Panc1 (cell line): ENCODE measurements around the gene GPC3. TPM values are rescaled to one million over a fixed set of nuclear protein-coding genes. Genes with fewer than 3 reads are reported as not detected.

Source experiments
- ATAC-seq: fragments of 200-7000 bp; cut with Tn5 transposase; 2 replicates; pipeline ENCODE4 v1.9.1; 2020; ENCODE audit warnings: mild to moderate bottlenecking, moderate library complexity
- BruUV-seq: library from RNA; stranded (reverse); fragments of 400-500 nt; replicated peaks from 2 replicates; lab custom pipeline; 2021; lab: Mats Ljungman, UMichigan
- CTCF ChIA-PET: fragments of 300-600 bp; sonication (Branson Sonifier 250); formaldehyde crosslinking; loops from one replicate; lab custom pipeline; 2022; ENCODE audit warnings: antibody characterized with exemption; lab: Charles Lee
- POLR2A ChIA-PET: fragments of 300-600 bp; sonication (Branson Sonifier 250); formaldehyde crosslinking; loops from one replicate; lab custom pipeline; 2022; ENCODE audit warnings: antibody characterized with exemption; lab: Charles Lee
- DNase-seq: peaks from one replicate; pipeline ENCODE4 v3.0.0-alpha.2; 2010; ENCODE audit warnings: low read depth, low spot score
- H3K27ac ChIP-seq: 2 replicates; pipeline ENCODE4 v1.5.1; 2011; ENCODE audit warnings: mild to moderate bottlenecking, low read length, inconsistent platforms
- H3K27me3 ChIP-seq: fragments of 200-500 bp; sonication (Bioruptor generic); 2 replicates; pipeline ENCODE4 v1.6.0; 2014; ENCODE audit warnings: low read length, inconsistent platforms; ENCODE audit not compliant: control insufficient read depth, insufficient read depth
- H3K36me3 ChIP-seq: fragments of 200-500 bp; sonication (Bioruptor generic); 2 replicates; pipeline ENCODE4 v1.5.1; 2014; ENCODE audit warnings: inconsistent platforms, mild to moderate bottlenecking, low read length, moderate library complexity; ENCODE audit not compliant: control insufficient read depth, insufficient read depth
- H3K4me1 ChIP-seq: 2 replicates; pipeline ENCODE4 v1.5.1; 2011; ENCODE audit warnings: inconsistent platforms, mild to moderate bottlenecking, low read length, moderate library complexity; ENCODE audit not compliant: control insufficient read depth, insufficient read depth
- H3K4me3 ChIP-seq, 2 experiments: 2 replicates each; pipeline ENCODE4 v1.5.1; 2011 to 2012; ENCODE audit warnings: low read depth in 2 of 2, low read length in 2 of 2, mild to moderate bottlenecking in 2 of 2, inconsistent platforms in 1 of 2, moderate library complexity in 1 of 2
- H3K9me3 ChIP-seq: fragments of 200-500 bp; sonication (Bioruptor generic); 2 replicates; pipeline ENCODE4 v1.5.1; 2014; ENCODE audit warnings: low read depth, mild to moderate bottlenecking, inconsistent platforms, low read length, moderate library complexity; ENCODE audit not compliant: control insufficient read depth, insufficient read depth
- CTCF ChIP-seq: fragments of 450-650 bp; IDR thresholded peaks from 2 replicates; pipeline ENCODE4 v1.5.1; 2017; ENCODE audit warnings: mild to moderate bottlenecking
- POLR2AphosphoS5 ChIP-seq: IDR thresholded peaks from 2 replicates; pipeline ENCODE4 v1.6.1; 2012; ENCODE audit warnings: mild to moderate bottlenecking, low read depth, low read length, moderate library complexity
- SIN3A ChIP-seq: IDR thresholded peaks from 2 replicates; pipeline ENCODE4 v1.6.1; 2012; ENCODE audit warnings: low read depth, mild to moderate bottlenecking, low read length, moderate library complexity, borderline replicate concordance; ENCODE audit not compliant: insufficient read depth
- TCF7L2 ChIP-seq: IDR thresholded peaks from 2 replicates; pipeline ENCODE4 v1.6.1; 2011; ENCODE audit warnings: mild to moderate bottlenecking, low read depth, low read length, inconsistent platforms
- in situ Hi-C: cut with HindIII; loops from 2 replicates; pipeline ENCODE4 v1.10.0; 2016; ENCODE audit warnings: low sequenced_read_pairs, low pct_unique_long_range_greater_than_20kb
- intact Hi-C: fragments of 100-400 bp; cut with micrococcal nuclease; formaldehyde crosslinking; loops from one replicate; pipeline ENCODE4 v1.10.0; 2022; ENCODE audit not compliant: unreplicated experiment
- total RNA-seq: library from RNA; stranded (reverse); gene quantifications from one replicate; pipeline ENCODE4 v1.2.1, GENCODE V29; 2021; ENCODE audit not compliant: unreplicated experiment
- TF ChIP-seq, protein P1 (sequence below), 2 experiments: IDR thresholded peaks; 2 replicates each; pipeline ENCODE4 v1.6.1; 2011 to 2012; ENCODE audit warnings: low read depth in 2 of 2, control low read depth in 1 of 2, low read length in 1 of 2, mild to moderate bottlenecking in 1 of 2, moderate library complexity in 1 of 2; ENCODE audit not compliant: insufficient read depth in 1 of 2

GPC3 gene
- total RNA-seq, 1 experiment from 2014 or later = 0.95 TPM

- Histone ChIP-seq H3K27me3 (no peaks in the 10 kb centered on the region; the same call in 1 of the 2 replicates), H3K9me3 (no peaks in the 10 kb centered on the region), H3K4me1 (no peaks in the 10 kb centered on the region), H3K36me3 (no peaks in the 10 kb centered on the region), H3K4me3 (no peak overlapping the region), H3K27ac (no peak overlapping the region)
- TF ChIP-seq CTCF (no peak), TCF7L2 (no peak), SIN3A (no peak), POLR2AphosphoS5 (no peak)
- TF ChIP-seq, protein P1, sequence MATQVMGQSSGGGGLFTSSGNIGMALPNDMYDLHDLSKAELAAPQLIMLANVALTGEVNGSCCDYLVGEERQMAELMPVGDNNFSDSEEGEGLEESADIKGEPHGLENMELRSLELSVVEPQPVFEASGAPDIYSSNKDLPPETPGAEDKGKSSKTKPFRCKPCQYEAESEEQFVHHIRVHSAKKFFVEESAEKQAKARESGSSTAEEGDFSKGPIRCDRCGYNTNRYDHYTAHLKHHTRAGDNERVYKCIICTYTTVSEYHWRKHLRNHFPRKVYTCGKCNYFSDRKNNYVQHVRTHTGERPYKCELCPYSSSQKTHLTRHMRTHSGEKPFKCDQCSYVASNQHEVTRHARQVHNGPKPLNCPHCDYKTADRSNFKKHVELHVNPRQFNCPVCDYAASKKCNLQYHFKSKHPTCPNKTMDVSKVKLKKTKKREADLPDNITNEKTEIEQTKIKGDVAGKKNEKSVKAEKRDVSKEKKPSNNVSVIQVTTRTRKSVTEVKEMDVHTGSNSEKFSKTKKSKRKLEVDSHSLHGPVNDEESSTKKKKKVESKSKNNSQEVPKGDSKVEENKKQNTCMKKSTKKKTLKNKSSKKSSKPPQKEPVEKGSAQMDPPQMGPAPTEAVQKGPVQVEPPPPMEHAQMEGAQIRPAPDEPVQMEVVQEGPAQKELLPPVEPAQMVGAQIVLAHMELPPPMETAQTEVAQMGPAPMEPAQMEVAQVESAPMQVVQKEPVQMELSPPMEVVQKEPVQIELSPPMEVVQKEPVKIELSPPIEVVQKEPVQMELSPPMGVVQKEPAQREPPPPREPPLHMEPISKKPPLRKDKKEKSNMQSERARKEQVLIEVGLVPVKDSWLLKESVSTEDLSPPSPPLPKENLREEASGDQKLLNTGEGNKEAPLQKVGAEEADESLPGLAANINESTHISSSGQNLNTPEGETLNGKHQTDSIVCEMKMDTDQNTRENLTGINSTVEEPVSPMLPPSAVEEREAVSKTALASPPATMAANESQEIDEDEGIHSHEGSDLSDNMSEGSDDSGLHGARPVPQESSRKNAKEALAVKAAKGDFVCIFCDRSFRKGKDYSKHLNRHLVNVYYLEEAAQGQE (IDR thresholded peaks at IDR 0.05; ENCODE audit: insufficient read depth in 1 of 2, low read depth in 2 of 2, low read length in 1 of 2) = no peak
- no TSS peak for BruUV-seq
- no peak for ATAC-seq
- no peak for DNase-seq
- ChIA-PET POLR2A (no interaction called here), CTCF (no interaction called here)
- in situ Hi-C loops (no loop called here), intact Hi-C loops (no loop called here)
Observed at GRCh38 chrX:133979641-133980230, 5.7 kb downstream of the GPC3 start.

DNA sequence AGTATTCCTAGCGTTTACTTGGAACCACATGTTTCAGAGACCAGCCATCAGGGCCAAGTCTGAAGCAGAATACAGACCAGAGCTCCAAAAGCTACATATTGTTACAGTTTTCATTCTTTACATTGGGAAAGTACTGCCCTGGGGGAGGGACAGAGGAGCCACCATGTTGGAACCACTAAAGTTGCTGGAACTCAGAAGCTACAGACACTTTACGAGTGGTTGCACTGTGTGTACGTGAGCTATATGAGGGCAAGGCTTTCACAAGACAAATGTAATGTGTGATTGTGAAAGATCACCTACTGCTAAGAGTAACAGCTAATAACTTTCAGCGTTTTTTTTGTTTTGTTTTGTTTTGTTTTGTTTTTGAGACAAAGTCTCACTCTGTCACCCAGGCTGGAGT lies 11.7 kb downstream of the GPC3 start:
- ATAC-seq = no peak
- TF ChIP-seq SIN3A = no peak
- TF ChIP-seq, protein P1 (IDR thresholded peaks at IDR 0.05; ENCODE audit: insufficient read depth in 1 of 2, low read depth in 2 of 2, low read length in 1 of 2) = no peak
- TF ChIP-seq CTCF = no peak
- no peak for TF ChIP-seq POLR2AphosphoS5
- no peak for TF ChIP-seq TCF7L2
- H3K36me3 ChIP-seq = no peaks in the 10 kb centered on the region
- ChIA-PET POLR2A (no interaction called here), CTCF (no interaction called here)
- H3K4me1 ChIP-seq = no peaks in the 10 kb centered on the region
- no TSS peak for BruUV-seq
- H3K27me3 ChIP-seq = peaks cover 16% of the 10 kb centered on the region
- in situ Hi-C loops = no loop called here
- H3K27ac ChIP-seq = no peak overlapping the region
- H3K9me3 ChIP-seq = no peaks in the 10 kb centered on the region
- DNase-seq = no peak
- no peak overlapping the region for H3K4me3 ChIP-seq
- intact Hi-C loops = no loop called here
